Stimulated activated CD4-positive, alpha-beta T cell treated with anti-CD3 and anti-CD28 coated beads, TNF-alpha, amount 100 ng/mL, for 4 hours (primary cell): Measurements from ENCODE around the gene EIF3L.

Experiments used
- DNase-seq, 3 experiments: peaks; one replicate each; pipeline ENCODE4 v3.0.0-alpha.2; 2020; ENCODE audit warnings: low read depth in 3 of 3

Gene EIF3L

DNA sequence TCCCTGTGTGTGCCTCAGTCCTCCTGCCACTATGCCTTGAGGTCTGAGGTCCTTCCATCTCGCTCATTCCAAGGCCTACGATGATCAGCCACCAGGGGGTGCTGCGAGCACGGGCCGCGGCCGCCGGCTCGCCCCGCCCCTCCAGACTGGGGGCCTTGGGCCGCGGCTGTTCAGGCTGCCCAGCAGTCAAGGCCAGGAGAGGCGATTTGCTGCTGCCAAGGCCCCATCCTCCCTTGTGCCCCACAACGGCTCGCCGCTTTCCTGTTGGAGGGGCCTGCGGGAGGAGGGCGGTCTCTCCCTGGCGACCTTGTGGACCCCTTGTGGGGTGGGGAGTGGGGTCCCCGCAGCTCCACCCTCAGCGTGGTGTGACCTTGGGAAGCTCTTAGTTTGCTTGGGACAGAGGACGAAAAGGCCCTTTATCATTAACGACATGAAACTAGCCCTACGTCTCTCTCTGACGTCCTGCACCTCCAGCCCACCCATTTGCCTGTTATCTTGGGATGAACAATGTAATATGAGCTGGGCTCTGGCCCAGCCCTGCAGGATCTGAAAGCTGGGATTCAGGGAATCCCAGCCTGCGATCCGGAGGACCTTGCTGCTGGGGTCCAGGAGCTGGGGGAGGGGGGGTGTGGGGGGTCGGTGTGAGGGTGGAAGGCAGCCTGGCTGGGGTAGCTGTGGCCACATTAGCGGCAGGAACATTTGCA is 31.4 kb upstream of the EIF3L start:
- peak; percentile 71 to 83 (median 72) for DNase-seq

DNA sequence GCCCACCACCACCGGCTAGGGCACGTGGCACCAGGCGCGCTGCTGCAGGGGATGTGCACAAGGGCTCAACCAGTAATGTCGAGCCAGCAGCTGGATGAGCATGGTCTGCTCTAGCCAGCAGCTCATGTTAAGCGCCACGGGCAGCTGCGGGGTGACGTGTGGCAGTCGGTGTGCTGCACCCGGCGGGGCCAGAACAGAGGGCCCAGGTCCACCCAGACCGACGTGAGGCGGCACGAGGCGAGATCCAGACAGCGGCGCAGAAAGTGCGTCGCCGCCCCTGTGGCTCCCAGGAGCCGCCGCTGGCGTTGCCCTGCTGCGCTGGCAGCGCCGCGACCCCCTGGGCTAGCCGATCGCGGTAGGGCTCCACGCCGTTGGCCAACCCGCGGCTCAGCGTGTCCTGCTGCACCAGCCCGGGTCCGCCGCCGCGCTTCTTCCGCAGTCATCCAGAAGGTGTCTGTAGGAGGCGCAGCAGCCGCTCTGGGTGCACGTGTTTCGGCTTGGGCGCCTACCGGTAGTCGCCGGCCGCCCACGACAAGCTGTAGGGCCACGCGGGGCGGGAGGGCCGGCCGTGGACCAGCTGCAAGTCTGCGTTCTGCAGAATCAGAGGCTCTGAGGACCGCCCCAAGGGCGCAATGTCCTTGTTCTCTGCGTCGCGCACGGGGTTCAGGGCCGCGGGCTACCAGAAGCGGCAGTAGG is 30.7 kb upstream of the EIF3L start:
- DNase-seq, result peak in 2 of 3 experiments; percentile 35 to 36

- no peak for DNase-seq
Measured at GRCh38 chr22:37819105-37819433, 30.1 kb upstream of the EIF3L start.

- DNase-seq, result no peak
Measured at GRCh38 chr22:37820350-37820749, 28.9 kb upstream of the EIF3L start.

- DNase-seq, result no peak
Measured at GRCh38 chr22:37822079-37822833, 27.0 kb upstream of the EIF3L start.

DNA sequence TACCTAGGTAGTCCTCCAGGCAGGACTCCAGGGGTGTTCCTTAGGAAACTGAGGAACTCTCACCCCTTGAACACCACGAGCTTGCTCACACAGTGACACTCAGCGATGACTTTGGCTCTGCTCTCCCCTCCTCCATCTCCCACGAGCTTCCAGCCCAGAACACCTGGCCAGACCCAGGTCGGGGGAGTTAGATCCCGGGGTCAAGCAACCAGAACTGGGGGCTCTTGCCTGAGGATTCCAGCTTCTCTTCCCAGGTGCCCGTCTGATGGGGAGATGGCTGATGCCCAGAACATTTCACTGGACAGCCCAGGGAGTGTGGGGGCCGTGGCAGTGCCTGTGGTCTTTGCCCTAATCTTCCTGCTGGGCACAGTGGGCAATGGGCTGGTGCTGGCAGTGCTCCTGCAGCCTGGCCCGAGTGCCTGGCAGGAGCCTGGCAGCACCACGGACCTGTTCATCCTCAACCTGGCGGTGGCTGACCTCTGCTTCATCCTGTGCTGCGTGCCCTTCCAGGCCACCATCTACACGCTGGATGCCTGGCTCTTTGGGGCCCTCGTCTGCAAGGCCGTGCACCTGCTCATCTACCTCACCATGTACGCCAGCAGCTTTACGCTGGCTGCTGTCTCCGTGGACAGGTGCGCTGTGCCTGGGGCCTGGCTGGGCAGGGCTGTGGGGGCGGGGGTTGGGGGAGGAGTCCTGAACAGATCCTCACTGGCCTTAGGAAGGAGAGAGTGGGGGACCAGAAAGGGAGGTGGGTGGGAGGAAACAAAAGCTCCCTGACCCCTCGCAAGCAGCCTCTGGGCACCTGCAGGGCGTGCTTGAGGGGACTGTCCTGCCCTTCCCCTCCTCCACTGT is 25.9 kb upstream of the EIF3L start, which contains the start of gene GALR3:
Gene GALR3, plus strand, starts transcription at position 249 of the 852 bp plus-strand sequence. Its CDS starts 25 bp downstream, at position 274.
- no peak for DNase-seq

GRCh38 chr22:37824674-37825641 is 24.3 kb upstream of the EIF3L start:
- no peak for DNase-seq

- no peak for DNase-seq
Measured at GRCh38 chr22:37827056-37827455, 22.2 kb upstream of the EIF3L start.

GRCh38 chr22:37830093-37830842 is 19.0 kb upstream of the EIF3L start:
- DNase-seq, result no peak

GRCh38 chr22:37831472-37831871 is 17.7 kb upstream of the EIF3L start:
- no peak for DNase-seq

DNA sequence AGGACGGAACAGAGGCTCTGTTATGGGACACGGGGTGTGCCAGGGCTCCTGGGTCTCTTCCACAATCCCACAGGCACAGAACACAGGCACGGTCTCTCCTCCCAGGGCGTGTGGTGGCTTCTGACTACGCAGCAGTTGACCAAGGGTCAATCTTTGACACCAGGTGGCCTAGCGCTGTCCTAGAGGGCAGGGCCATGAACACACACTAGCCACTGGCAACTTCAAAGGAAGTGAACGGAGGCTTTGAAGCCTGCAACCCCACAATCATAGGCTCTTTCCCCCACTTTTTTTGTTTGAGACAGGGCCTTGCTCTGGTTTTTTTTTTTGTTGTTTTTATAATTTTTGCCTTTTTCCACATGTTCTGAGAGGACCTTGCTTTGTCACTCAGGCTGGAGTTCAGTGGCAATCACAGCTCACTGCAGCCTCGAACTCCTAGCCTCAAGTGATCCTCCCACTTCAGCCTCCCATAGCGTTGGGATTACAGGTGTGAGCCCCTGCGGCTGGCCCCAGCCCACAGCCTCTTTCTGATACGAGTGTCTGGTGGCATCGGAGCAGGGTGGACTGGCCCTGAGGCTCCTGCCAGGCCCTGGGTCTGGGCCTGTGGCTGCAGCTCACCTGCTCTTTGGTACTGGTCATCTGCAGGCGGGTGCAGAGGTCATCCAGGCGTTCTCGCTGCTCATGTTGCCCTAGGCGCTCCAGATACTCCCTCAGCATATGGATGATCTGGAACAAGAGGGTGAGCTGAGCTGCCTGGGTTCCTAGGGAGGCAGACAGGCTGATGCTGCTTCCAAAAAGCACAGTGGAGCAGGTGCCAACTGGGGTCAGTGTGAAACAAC is 17.0 kb upstream of the EIF3L start:
- no peak for DNase-seq

- no peak for DNase-seq
Measured at GRCh38 chr22:37842015-37842793, 7.0 kb upstream of the EIF3L start.

DNA sequence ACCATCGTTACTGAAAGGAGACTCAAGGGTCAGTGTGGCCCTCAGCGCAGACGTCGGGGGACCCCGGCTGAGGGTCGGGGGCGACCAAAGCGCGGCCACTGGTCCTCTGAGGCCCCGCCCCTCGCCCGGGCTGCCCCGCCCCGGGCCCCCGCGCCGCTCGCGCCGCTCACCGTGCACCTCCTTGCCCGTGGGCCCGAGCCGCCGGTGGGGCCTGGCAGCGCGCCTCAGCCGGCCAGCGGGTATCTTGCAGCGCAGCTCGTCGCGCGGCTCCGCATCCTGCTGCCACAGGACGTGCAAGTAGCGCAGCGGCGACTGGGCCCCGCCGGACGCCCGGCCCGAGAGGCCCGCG is 5.5 kb upstream of the EIF3L start:
- peak in 2 of 3 experiments; percentile 22 to 46 for DNase-seq

DNA sequence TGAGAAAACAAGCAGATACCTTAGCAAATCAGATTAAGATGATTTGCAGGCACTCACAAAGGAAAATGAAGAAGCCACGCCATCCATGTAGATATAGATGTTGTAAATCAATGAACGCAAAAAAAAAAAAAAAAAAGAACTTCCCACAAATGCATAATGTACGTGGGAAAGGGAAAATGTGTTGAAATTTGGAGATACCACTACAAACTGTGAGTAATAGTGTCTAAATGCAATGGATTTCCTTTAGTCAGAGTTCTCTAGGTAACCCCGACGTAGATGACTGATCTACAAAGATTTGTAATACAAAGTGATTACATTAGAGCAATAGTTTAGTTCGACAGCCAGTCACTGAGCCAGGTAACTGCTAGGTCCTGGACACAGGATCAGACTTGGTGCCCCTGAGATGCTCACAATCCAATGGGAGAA is 4.3 kb upstream of the EIF3L start:
- DNase-seq, result no peak

DNA sequence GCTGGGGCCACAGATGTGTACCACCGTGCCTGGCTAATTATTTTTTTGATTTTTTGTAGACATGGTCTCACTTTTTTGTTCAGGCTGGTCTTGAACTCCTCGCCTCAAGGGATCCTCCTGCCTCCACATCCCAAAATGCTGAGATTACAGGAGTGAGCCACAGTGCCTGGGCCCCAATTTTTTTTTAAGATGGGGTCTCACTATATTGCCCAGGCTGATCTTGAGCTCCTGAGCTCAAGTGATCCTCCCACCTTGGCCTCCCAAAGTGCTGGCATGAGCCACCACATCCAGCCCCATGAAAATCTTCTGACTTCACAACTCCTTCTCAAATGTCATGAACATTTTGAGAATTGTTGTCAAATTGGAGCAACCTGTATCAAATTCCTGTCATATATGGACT is 2.8 kb upstream of the EIF3L start:
- no peak for DNase-seq

GRCh38 chr22:37848587-37849088 is 581 bp upstream of the EIF3L start:
- DNase-seq, result no peak

- no peak for DNase-seq
Measured at GRCh38 chr22:37850801-37851200, 1.6 kb downstream of the EIF3L start.

GRCh38 chr22:37852418-37852817 is 3.2 kb downstream of the EIF3L start:
- DNase-seq, result no peak
